H9 (cell line): Measurements from ENCODE around the gene MX1. TPM values are rescaled to one million over a fixed set of nuclear protein-coding genes. Genes with fewer than 3 reads are reported as not detected.

Experiments
- DNase-seq: peaks from one replicate; pipeline ENCODE4 v3.0.0-alpha.2; 2017
- H2AFZ ChIP-seq: one replicate; pipeline ENCODE4 v1.6.1; 2013; ENCODE audit warnings: mild to moderate bottlenecking, low read length, control low read depth, moderate library complexity
- H2AK5ac ChIP-seq: 2 replicates; pipeline ENCODE4 v1.6.1; 2013; ENCODE audit warnings: low read length, control low read depth, mixed read lengths; ENCODE audit not compliant: insufficient read length
- H2BK120ac ChIP-seq: one replicate; pipeline ENCODE4 v1.6.1; 2013; ENCODE audit warnings: low read depth, mild to moderate bottlenecking, low read length, control low read depth, inconsistent platforms; ENCODE audit not compliant: poor library complexity, severe bottlenecking
- H2BK12ac ChIP-seq: 2 replicates; pipeline ENCODE4 v1.6.1; 2013; ENCODE audit warnings: low read length, control low read depth, mixed read lengths, low read depth; ENCODE audit not compliant: insufficient read length
- H2BK15ac ChIP-seq: 2 replicates; pipeline ENCODE4 v1.6.1; 2013; ENCODE audit warnings: low read depth, low read length, control low read depth
- H2BK20ac ChIP-seq: one replicate; pipeline ENCODE4 v1.6.1; 2013; ENCODE audit warnings: low read depth, mild to moderate bottlenecking, low read length, control low read depth, inconsistent platforms; ENCODE audit not compliant: poor library complexity, severe bottlenecking
- H2BK5ac ChIP-seq: 2 replicates; pipeline ENCODE4 v1.6.1; 2013; ENCODE audit warnings: low read length, control low read depth, mixed read lengths; ENCODE audit not compliant: insufficient read length
- H3K14ac ChIP-seq: 2 replicates; pipeline ENCODE4 v1.6.1; 2013; ENCODE audit warnings: low read length, control low read depth; ENCODE audit not compliant: insufficient read depth
- H3K18ac ChIP-seq: 2 replicates; pipeline ENCODE4 v1.6.1; 2013; ENCODE audit warnings: low read depth, mild to moderate bottlenecking, mixed read lengths, low read length, control low read depth; ENCODE audit not compliant: insufficient read length
- H3K23ac ChIP-seq: 2 replicates; pipeline ENCODE4 v1.6.1; 2013; ENCODE audit warnings: low read length, control low read depth, mixed read lengths, low read depth; ENCODE audit not compliant: insufficient read length
- H3K23me2 ChIP-seq: 2 replicates; pipeline ENCODE4 v1.6.1; 2013; ENCODE audit warnings: low read depth, mild to moderate bottlenecking, mixed read lengths, low read length, control low read depth; ENCODE audit not compliant: insufficient read length, poor library complexity, severe bottlenecking
- H3K27ac ChIP-seq: 2 replicates; pipeline ENCODE4 v1.5.1; 2013; ENCODE audit warnings: low read length, control low read depth, mixed read lengths, low read depth; ENCODE audit not compliant: insufficient read length
- H3K27me3 ChIP-seq: 2 replicates; pipeline ENCODE4 v1.6.1; 2013; ENCODE audit warnings: low read length, control low read depth, inconsistent platforms; ENCODE audit not compliant: insufficient read depth
- H3K4ac ChIP-seq: 2 replicates; pipeline ENCODE4 v1.6.1; 2013; ENCODE audit warnings: low read depth, mild to moderate bottlenecking, control low read depth, inconsistent platforms, low read length, moderate library complexity
- H3K4me1 ChIP-seq: 2 replicates; pipeline ENCODE4 v1.6.1; 2013; ENCODE audit warnings: low read length, control low read depth, inconsistent platforms; ENCODE audit not compliant: insufficient read depth
- H3K4me2 ChIP-seq: 2 replicates; pipeline ENCODE4 v1.6.1; 2013; ENCODE audit warnings: low read length, control low read depth, mixed read lengths; ENCODE audit not compliant: insufficient read length, insufficient read depth
- H3K56ac ChIP-seq: 2 replicates; pipeline ENCODE4 v1.6.1; 2013; ENCODE audit warnings: low read depth, mild to moderate bottlenecking, mixed read lengths, low read length, control low read depth; ENCODE audit not compliant: insufficient read length
- H3K79me1 ChIP-seq: 2 replicates; pipeline ENCODE4 v1.6.1; 2013; ENCODE audit warnings: low read depth, mild to moderate bottlenecking, moderate library complexity, low read length, control low read depth, inconsistent platforms; ENCODE audit not compliant: insufficient read depth, poor library complexity, severe bottlenecking
- H3K79me2 ChIP-seq: 2 replicates; pipeline ENCODE4 v1.6.1; 2013; ENCODE audit warnings: low read length, control low read depth, inconsistent platforms; ENCODE audit not compliant: insufficient read depth
- H3K9ac ChIP-seq: 2 replicates; pipeline ENCODE4 v1.6.1; 2013; ENCODE audit warnings: low read length, control low read depth, mixed read lengths; ENCODE audit not compliant: insufficient read length; ENCODE audit errors: extremely low read depth
- H3K9me3 ChIP-seq: one replicate; pipeline ENCODE4 v1.6.1; 2013; ENCODE audit warnings: low read depth, low read length, inconsistent platforms; ENCODE audit not compliant: control insufficient read depth
- H3T11ph ChIP-seq: one replicate; pipeline ENCODE4 v1.6.1; 2013; ENCODE audit warnings: mild to moderate bottlenecking, low read length, control low read depth, inconsistent platforms
- H4K20me1 ChIP-seq: one replicate; pipeline ENCODE4 v1.6.1; 2013; ENCODE audit not compliant: control insufficient read depth, insufficient read length, insufficient read depth
- H4K5ac ChIP-seq: 2 replicates; pipeline ENCODE4 v1.6.1; 2013; ENCODE audit warnings: low read depth, mild to moderate bottlenecking, mixed read lengths, low read length, control low read depth; ENCODE audit not compliant: insufficient read length
- H4K8ac ChIP-seq: replicated peaks from 2 replicates; pipeline ENCODE4 v1.6.1; 2013; ENCODE audit warnings: low read length, control low read depth, mixed read lengths, low read depth; ENCODE audit not compliant: insufficient read length
- H4K91ac ChIP-seq: 2 replicates; pipeline ENCODE4 v1.6.1; 2013; ENCODE audit warnings: low read depth, mild to moderate bottlenecking, moderate library complexity, mixed read lengths, low read length, control low read depth; ENCODE audit not compliant: insufficient read length
- H3K27ac Mint-ChIP-seq, 3 experiments: 2 replicates in 2 of 3; 3 replicates in 1 of 3; pipeline ENCODE4 v1.8.0; 2020 to 2021; ENCODE audit warnings: mixed read lengths in 3 of 3, mild to moderate bottlenecking in 1 of 3, moderate library complexity in 1 of 3
- H3K27me3 Mint-ChIP-seq: 2 replicates; pipeline ENCODE4 v1.8.0; 2021; ENCODE audit warnings: low read depth, mild to moderate bottlenecking, moderate library complexity, mixed read lengths
- H3K36me3 Mint-ChIP-seq, 3 experiments: 2 replicates in 2 of 3; 3 replicates in 1 of 3; pipeline ENCODE4 v1.8.0; 2020 to 2021; ENCODE audit warnings: low read depth in 3 of 3, mixed read lengths in 3 of 3; ENCODE audit not compliant: insufficient read depth in 1 of 3
- H3K4me1 Mint-ChIP-seq, 2 experiments: 2 replicates each; pipeline ENCODE4 v1.8.0; 2020; ENCODE audit warnings: mixed read lengths in 2 of 2
- H3K4me3 Mint-ChIP-seq, 2 experiments: 2 replicates in 1 of 2; 3 replicates in 1 of 2; pipeline ENCODE4 v1.8.0; 2020 to 2021; ENCODE audit warnings: mild to moderate bottlenecking in 2 of 2, mixed read lengths in 2 of 2, moderate library complexity in 1 of 2
- H3K9me3 Mint-ChIP-seq, 2 experiments: 2 replicates in 1 of 2; 3 replicates in 1 of 2; pipeline ENCODE4 v1.8.0; 2020; ENCODE audit warnings: mild to moderate bottlenecking in 2 of 2, mixed read lengths in 2 of 2, moderate library complexity in 1 of 2
- WGBS: extraction: QIAGEN DNeasy Blood & Tissue Kit; methylation state at CpG from one replicate; pipeline ENCODE4 v1.1.7; 2013; ENCODE audit warnings: missing lambda C conversion rate, low lambda C conversion rate, mixed read lengths; ENCODE audit not compliant: insufficient read length; ENCODE audit errors: extremely low coverage; 5-methylcytosine and 5-hydroxymethylcytosine counted together
- total RNA-seq: library from RNA; stranded (reverse); gene quantifications from 2 replicates; pipeline ENCODE4 v1.2.1, GENCODE V29; 2021
- TF ChIP-seq, protein P1 (sequence below): fragments of 200-600 bp; sonication (generic); conservative IDR thresholded peaks from 3 replicates; pipeline ENCODE4 v1.8.0; 2021; ENCODE audit warnings: antibody characterized with exemption, mild to moderate bottlenecking

MX1 gene
- total RNA-seq, 1 experiment from 2014 or later: 6.3 TPM

DNA sequence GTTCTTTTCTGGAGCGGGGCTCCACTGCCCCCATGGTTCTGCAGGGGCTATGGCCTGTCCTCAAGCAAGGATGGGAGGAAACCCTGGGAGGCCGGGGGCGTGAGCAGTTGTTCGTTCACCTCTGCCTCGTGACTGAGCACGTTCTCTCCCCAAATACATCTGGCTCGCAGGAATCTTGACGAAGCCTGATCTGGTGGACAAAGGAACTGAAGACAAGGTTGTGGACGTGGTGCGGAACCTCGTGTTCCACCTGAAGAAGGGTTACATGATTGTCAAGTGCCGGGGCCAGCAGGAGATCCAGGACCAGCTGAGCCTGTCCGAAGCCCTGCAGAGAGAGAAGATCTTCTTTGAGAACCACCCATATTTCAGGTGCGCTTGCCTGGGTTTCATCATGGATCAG, 15.5 kb downstream of the MX1 start:
- Mint-ChIP-seq H3K27me3 (no peaks in the 10 kb centered on the region; the same call in 1 of the 2 replicates), H3K27ac (peak overlapping the region in 1 of 3 experiments; percentile 59; a peak in 1 of 7 replicates), H3K4me3 (no peak overlapping the region), H3K4me1 (peaks cover 15 to 20% of the 10 kb centered on the region in 2 experiments), H3K36me3 (peaks cover under 1 to 3% (median 3%) of the 10 kb centered on the region in 3 experiments; a peak in 5 of 7 replicates), H3K9me3 (no peaks in the 10 kb centered on the region)
- Histone ChIP-seq H2BK120ac (no peak overlapping the region), H3K4ac (no peak overlapping the region), H4K8ac (no peak overlapping the region), H3K56ac (no peak overlapping the region), H3K23ac (no peak overlapping the region), H3K27me3 (no peaks in the 10 kb centered on the region), H4K5ac (no peak overlapping the region), H3K4me2 (no peak overlapping the region), H3K18ac (no peak overlapping the region), H3K9me3 (no peaks in the 10 kb centered on the region), H2BK5ac (no peak overlapping the region), H3K27ac (no peak overlapping the region), H4K91ac (no peak overlapping the region), H4K20me1 (no peaks in the 10 kb centered on the region), H3K9ac (no peak overlapping the region), H3T11ph (no peak overlapping the region), H2AFZ (no peak overlapping the region), H2BK15ac (no peak overlapping the region), H2AK5ac (no peak overlapping the region), H3K23me2 (no peaks in the 10 kb centered on the region), H3K79me2 (no peaks in the 10 kb centered on the region), H3K4me1 (no peaks in the 10 kb centered on the region), H3K79me1 (no peaks in the 10 kb centered on the region), H2BK20ac (no peak overlapping the region), H2BK12ac (no peak overlapping the region), H3K14ac (no peak overlapping the region; the same call in 1 of the 2 replicates)
- no CpG with 5 or more reads among the region's 14 CpGs for WGBS
- no peak for DNase-seq
- TF ChIP-seq, protein P1, sequence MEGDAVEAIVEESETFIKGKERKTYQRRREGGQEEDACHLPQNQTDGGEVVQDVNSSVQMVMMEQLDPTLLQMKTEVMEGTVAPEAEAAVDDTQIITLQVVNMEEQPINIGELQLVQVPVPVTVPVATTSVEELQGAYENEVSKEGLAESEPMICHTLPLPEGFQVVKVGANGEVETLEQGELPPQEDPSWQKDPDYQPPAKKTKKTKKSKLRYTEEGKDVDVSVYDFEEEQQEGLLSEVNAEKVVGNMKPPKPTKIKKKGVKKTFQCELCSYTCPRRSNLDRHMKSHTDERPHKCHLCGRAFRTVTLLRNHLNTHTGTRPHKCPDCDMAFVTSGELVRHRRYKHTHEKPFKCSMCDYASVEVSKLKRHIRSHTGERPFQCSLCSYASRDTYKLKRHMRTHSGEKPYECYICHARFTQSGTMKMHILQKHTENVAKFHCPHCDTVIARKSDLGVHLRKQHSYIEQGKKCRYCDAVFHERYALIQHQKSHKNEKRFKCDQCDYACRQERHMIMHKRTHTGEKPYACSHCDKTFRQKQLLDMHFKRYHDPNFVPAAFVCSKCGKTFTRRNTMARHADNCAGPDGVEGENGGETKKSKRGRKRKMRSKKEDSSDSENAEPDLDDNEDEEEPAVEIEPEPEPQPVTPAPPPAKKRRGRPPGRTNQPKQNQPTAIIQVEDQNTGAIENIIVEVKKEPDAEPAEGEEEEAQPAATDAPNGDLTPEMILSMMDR: no peak
